Calu3 (cell line): ENCODE results near the gene AKIP1. TPM values are rescaled to one million over a fixed set of nuclear protein-coding genes. Genes with fewer than 3 reads are reported as not detected.

Experiments used
- Bru-seq: library from RNA; stranded (reverse); fragments of 400-500 nt; gene quantifications from one replicate; lab custom pipeline; 2021; lab: Mats Ljungman, UMichigan
- BruChase-seq, 2 experiments: library from RNA; stranded (reverse); fragments of 400-500 nt; gene quantifications; one replicate each; lab custom pipeline; 2021; lab: Mats Ljungman, UMichigan
- BruUV-seq: library from RNA; stranded (reverse); fragments of 400-500 nt; replicated peaks from 2 replicates; lab custom pipeline; 2021; lab: Mats Ljungman, UMichigan
- CTCF ChIA-PET: fragments of 300-600 bp; sonication (Branson Sonifier 250); formaldehyde crosslinking; loops from one replicate; lab custom pipeline; 2022; ENCODE audit warnings: antibody characterized with exemption; lab: Charles Lee
- DNase-seq: peaks from one replicate; pipeline ENCODE4 v3.0.0; 2022
- H3K27ac Mint-ChIP-seq: one replicate; pipeline ENCODE4 v1.8.0; 2022; ENCODE audit warnings: mixed read lengths; ENCODE audit not compliant: unreplicated experiment
- H3K27me3 Mint-ChIP-seq: one replicate; pipeline ENCODE4 v1.8.0; 2022; ENCODE audit warnings: mixed read lengths; ENCODE audit not compliant: unreplicated experiment
- H3K36me3 Mint-ChIP-seq: one replicate; pipeline ENCODE4 v1.8.0; 2022; ENCODE audit warnings: mild to moderate bottlenecking, moderate library complexity, mixed read lengths; ENCODE audit not compliant: insufficient read depth, unreplicated experiment
- H3K4me1 Mint-ChIP-seq: one replicate; pipeline ENCODE4 v1.8.0; 2022; ENCODE audit warnings: mild to moderate bottlenecking, low read depth, mixed read lengths; ENCODE audit not compliant: unreplicated experiment
- H3K4me3 Mint-ChIP-seq: one replicate; pipeline ENCODE4 v1.8.0; 2022; ENCODE audit warnings: mild to moderate bottlenecking, low read depth, moderate library complexity, mixed read lengths; ENCODE audit not compliant: unreplicated experiment
- H3K9me3 Mint-ChIP-seq: one replicate; pipeline ENCODE4 v1.8.0; 2022; ENCODE audit warnings: low read depth, mixed read lengths; ENCODE audit not compliant: unreplicated experiment
- CTCF ChIP-seq: fragments of 200-600 bp; IDR thresholded peaks from one replicate; pipeline ENCODE4 v1.8.0; 2022; ENCODE audit warnings: antibody characterized with exemption; ENCODE audit not compliant: unreplicated experiment
- intact Hi-C: fragments of 100-400 bp; cut with micrococcal nuclease; formaldehyde crosslinking; loops from one replicate; pipeline ENCODE4 v1.10.0; 2022; ENCODE audit not compliant: unreplicated experiment
- long read RNA-seq: library from polyadenylated mRNA; stranded (forward); transcript quantifications from one replicate; pipeline ENCODE4 v2.0.0, GENCODE V29; 2022
- total RNA-seq: library from RNA; stranded (reverse); gene quantifications from 2 replicates; pipeline ENCODE4 v1.2.3, GENCODE V29; 2022

Gene AKIP1
- total RNA-seq, result 23.0 and 26.8 TPM in 2 replicates
- Bru-seq, nascent RNA, result percentile 57 among the genes with signal in this experiment
- percentile 70 among the genes with signal in this experiment for BruChase-seq, experiment 1, labeled RNA remaining after a 6-hour chase
- percentile 63 among the genes with signal in this experiment for BruChase-seq, experiment 2, labeled RNA remaining after a 2-hour chase
- long read RNA-seq, transcript AKIP1-204 (4 exons, 1,084 nt), result minor isoform, 6 of 52 reads
- long read RNA-seq, transcript AKIP1-201 (5 exons, 1,247 nt), result minor isoform, 10 of 52 reads
- long read RNA-seq, transcript AKIP1-203 (6 exons, 1,327 nt), result major isoform, 20 of 52 reads
- long read RNA-seq, partial matches to known transcripts, result 2 of 52 reads
- long read RNA-seq, other reads (novel, unspliced or antisense), result 9 of 52 reads

GRCh38 chr11:8911029-8911823, at the start of gene AKIP1:
Gene AKIP1 (plus strand): TSS chr11:8911189. CDS start chr11:8911450, 261 bp downstream.
- DNase-seq, result peak; percentile 93
- no peaks in the 10 kb centered on the region for H3K9me3 Mint-ChIP-seq
- intact Hi-C loops, result no loop called here
- H3K4me3 Mint-ChIP-seq, result peak within 1 kb of the TSS; percentile 85
- no peak for TF ChIP-seq CTCF
- H3K36me3 Mint-ChIP-seq, result peaks cover 28% of the 10 kb centered on the region
- peaks cover 30% of the 10 kb centered on the region for H3K4me1 Mint-ChIP-seq
- no peaks in the 10 kb centered on the region for H3K27me3 Mint-ChIP-seq
- H3K27ac Mint-ChIP-seq, result peak within 1 kb of the TSS; percentile 32
- BruUV-seq, result no TSS peak
- CTCF ChIA-PET, result interaction anchor here (0.5 to 1.3 kb wide), 6 partner anchors 12 to 859 kb away, joined by 3 to 7 read pairs (median 4); no protein-coding TSS in a partner anchor

GRCh38 chr11:8863838-8864237, 47.2 kb upstream of the AKIP1 start:
- intact Hi-C loops, result no loop called here
- BruUV-seq, result no TSS peak
- peaks cover 9% of the 10 kb centered on the region for H3K4me1 Mint-ChIP-seq
- H3K4me3 Mint-ChIP-seq, result no peak overlapping the region
- TF ChIP-seq CTCF, result no peak
- no peaks in the 10 kb centered on the region for H3K36me3 Mint-ChIP-seq
- H3K27ac Mint-ChIP-seq, result no peak overlapping the region
- no peak for DNase-seq
- no peaks in the 10 kb centered on the region for H3K9me3 Mint-ChIP-seq
- no peaks in the 10 kb centered on the region for H3K27me3 Mint-ChIP-seq
- CTCF ChIA-PET, result no interaction called here

GRCh38 chr11:8865304-8865703, 45.7 kb upstream of the AKIP1 start:
- Mint-ChIP-seq H3K27me3 (no peaks in the 10 kb centered on the region), H3K4me3 (no peak overlapping the region), H3K9me3 (no peaks in the 10 kb centered on the region), H3K27ac (no peak overlapping the region), H3K4me1 (peaks cover 9% of the 10 kb centered on the region), H3K36me3 (no peaks in the 10 kb centered on the region)
- DNase-seq, result no peak
- CTCF ChIA-PET, result no interaction called here
- no peak for TF ChIP-seq CTCF
- no TSS peak for BruUV-seq
- intact Hi-C loops, result loop anchor here (5.0 kb wide), 1 partner anchor 53 kb away; a partner anchor contains a TSS

GRCh38 chr11:8867035-8867434, 44.0 kb upstream of the AKIP1 start:
- no peak overlapping the region for H3K27ac Mint-ChIP-seq
- CTCF ChIA-PET, result no interaction called here
- no peaks in the 10 kb centered on the region for H3K9me3 Mint-ChIP-seq
- no peak overlapping the region for H3K4me3 Mint-ChIP-seq
- no peak for DNase-seq
- no TSS peak for BruUV-seq
- peaks cover 9% of the 10 kb centered on the region for H3K4me1 Mint-ChIP-seq
- H3K36me3 Mint-ChIP-seq, result no peaks in the 10 kb centered on the region
- intact Hi-C loops, result loop anchor here (5.0 kb wide), 1 partner anchor 55 kb away; a partner anchor contains a TSS
- H3K27me3 Mint-ChIP-seq, result no peaks in the 10 kb centered on the region
- no peak for TF ChIP-seq CTCF
